ENCODE measurements around the gene TUBA1B. TPM values are rescaled to one million over a fixed set of nuclear protein-coding genes. Genes with fewer than 3 reads are reported as not detected.

Gene TUBA1B
- total RNA-seq, 4 donors from 2014 or later = 240 to 523 (median 441) TPM

DNA sequence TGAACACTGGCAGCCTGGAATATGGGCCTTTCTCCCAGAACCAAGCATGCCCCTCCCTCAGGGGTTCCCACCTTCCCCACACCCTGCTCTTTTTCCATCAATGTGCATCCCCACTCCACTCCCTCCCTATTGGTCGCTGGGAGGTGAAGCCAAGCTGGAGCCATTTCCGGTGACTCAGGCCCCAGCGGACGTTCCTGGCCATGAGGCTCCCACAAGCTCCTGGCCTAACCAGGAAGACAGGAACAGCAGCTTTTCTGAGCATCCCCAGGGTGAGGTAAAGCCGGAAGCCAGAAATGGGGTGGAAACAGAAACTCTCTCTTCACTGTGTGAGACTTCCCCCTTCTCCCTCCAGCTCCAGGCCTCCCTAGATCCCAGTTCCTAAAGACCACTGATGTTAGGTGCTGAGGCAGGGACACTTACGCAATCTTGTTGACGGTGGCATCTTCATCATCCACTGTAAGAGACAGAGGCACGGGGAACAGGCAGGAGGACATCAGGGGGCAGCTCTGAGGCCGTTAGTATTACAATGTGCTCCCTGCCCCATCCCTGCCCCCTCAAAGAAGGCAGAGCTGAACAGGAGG is 25.6 kb downstream of the TUBA1B start:
- H3K27ac ChIP-seq = no peak overlapping the region
- TF ChIP-seq POLR2AphosphoS5 (IDR thresholded peaks at IDR 0.05) = no peak
- no peak for TF ChIP-seq POLR2A (IDR thresholded peaks at IDR 0.05)
- TF ChIP-seq, protein P1, sequence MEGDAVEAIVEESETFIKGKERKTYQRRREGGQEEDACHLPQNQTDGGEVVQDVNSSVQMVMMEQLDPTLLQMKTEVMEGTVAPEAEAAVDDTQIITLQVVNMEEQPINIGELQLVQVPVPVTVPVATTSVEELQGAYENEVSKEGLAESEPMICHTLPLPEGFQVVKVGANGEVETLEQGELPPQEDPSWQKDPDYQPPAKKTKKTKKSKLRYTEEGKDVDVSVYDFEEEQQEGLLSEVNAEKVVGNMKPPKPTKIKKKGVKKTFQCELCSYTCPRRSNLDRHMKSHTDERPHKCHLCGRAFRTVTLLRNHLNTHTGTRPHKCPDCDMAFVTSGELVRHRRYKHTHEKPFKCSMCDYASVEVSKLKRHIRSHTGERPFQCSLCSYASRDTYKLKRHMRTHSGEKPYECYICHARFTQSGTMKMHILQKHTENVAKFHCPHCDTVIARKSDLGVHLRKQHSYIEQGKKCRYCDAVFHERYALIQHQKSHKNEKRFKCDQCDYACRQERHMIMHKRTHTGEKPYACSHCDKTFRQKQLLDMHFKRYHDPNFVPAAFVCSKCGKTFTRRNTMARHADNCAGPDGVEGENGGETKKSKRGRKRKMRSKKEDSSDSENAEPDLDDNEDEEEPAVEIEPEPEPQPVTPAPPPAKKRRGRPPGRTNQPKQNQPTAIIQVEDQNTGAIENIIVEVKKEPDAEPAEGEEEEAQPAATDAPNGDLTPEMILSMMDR (IDR thresholded peaks at IDR 0.05) = no peak
- TF ChIP-seq EP300 (IDR thresholded peaks at IDR 0.05) = no peak
- no peaks in the 10 kb centered on the region for H3K9me3 ChIP-seq
- H3K4me1 ChIP-seq = peaks cover 53% of the 10 kb centered on the region
- DNase-seq (ENCODE audit: low spot score in 2 of 2) = no peak
- no peak overlapping the region for H3K4me3 ChIP-seq
- H3K27me3 ChIP-seq = no peaks in the 10 kb centered on the region
- peaks cover 58% of the 10 kb centered on the region for H3K36me3 ChIP-seq
- 71% methylated on average over 8 of the region's 9 CpGs for WGBS

- DNase-seq (ENCODE audit: low spot score in 2 of 2) = no peak
- no peak overlapping the region for H3K4me3 ChIP-seq
- TF ChIP-seq EP300 (IDR thresholded peaks at IDR 0.05) (no peak), POLR2AphosphoS5 (IDR thresholded peaks at IDR 0.05) (no peak), POLR2A (IDR thresholded peaks at IDR 0.05) (no peak)
- TF ChIP-seq, protein P1 (IDR thresholded peaks at IDR 0.05) = no peak
- peaks cover 66% of the 10 kb centered on the region for H3K36me3 ChIP-seq
- no peaks in the 10 kb centered on the region for H3K9me3 ChIP-seq
- no peaks in the 10 kb centered on the region for H3K27me3 ChIP-seq
- WGBS = no CpG with 5 or more reads among the region's 3 CpGs
- H3K27ac ChIP-seq = no peak overlapping the region
- peaks cover 51% of the 10 kb centered on the region for H3K4me1 ChIP-seq
Observed at GRCh38 chr12:49104822-49105221, 26.4 kb downstream of the TUBA1B start.

DNA sequence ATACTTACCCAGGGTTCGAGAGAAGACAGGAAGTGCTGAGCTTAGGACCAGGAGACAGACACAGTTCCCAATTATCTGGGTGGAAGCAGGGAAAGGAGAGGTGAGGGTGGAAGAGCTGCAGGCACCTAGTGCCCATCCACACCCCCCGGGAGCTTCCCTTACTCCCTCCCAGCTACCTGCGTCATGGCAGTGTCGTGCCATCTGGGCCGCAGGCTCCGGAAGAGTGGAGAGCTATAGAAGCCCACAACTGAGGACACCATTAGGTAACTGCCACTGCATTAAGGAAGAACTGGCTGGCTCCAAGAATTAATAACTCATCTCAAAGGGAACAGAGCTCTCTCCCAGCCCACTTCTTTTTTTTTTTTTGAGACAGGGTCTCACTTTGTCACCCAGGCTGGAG is 30.8 kb downstream of the TUBA1B start:
- Histone ChIP-seq H3K4me3 (no peak overlapping the region), H3K4me1 (peaks cover 11% of the 10 kb centered on the region), H3K9me3 (no peaks in the 10 kb centered on the region), H3K27me3 (no peaks in the 10 kb centered on the region), H3K36me3 (peaks cover 85% of the 10 kb centered on the region), H3K27ac (no peak overlapping the region)
- 94% methylated on average over 6 of the region's 6 CpGs for WGBS
- no peak for TF ChIP-seq EP300 (IDR thresholded peaks at IDR 0.05)
- no peak for TF ChIP-seq POLR2A (IDR thresholded peaks at IDR 0.05)
- TF ChIP-seq, protein P1 (IDR thresholded peaks at IDR 0.05) = no peak
- no peak for TF ChIP-seq POLR2AphosphoS5 (IDR thresholded peaks at IDR 0.05)
- DNase-seq (ENCODE audit: low spot score in 2 of 2) = no peak

DNA sequence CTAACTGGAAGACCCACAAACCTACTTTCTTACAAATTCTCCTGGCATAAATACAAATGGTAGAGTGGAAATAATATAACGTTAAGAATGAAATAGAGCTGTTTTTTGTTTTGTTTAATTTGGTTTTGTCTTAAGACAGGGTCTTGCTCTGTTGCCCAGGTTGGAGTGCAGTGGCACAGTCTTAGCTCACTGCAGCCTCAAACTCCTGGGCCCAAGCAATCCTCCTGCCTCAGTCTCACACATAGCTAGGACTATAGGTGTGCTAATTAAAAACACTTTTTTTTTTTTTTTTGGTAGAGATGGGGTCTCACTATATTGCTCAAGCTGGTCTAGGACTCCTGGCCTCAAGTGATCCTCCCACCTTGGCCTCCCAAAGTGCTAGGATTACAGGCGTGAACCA is 32.5 kb downstream of the TUBA1B start:
- Histone ChIP-seq H3K9me3 (no peaks in the 10 kb centered on the region), H3K4me1 (peaks cover 13% of the 10 kb centered on the region), H3K27me3 (peaks cover 13% of the 10 kb centered on the region), H3K36me3 (peaks cover 69% of the 10 kb centered on the region), H3K4me3 (no peak overlapping the region), H3K27ac (no peak overlapping the region)
- TF ChIP-seq POLR2A (IDR thresholded peaks at IDR 0.05) (no peak), EP300 (IDR thresholded peaks at IDR 0.05) (no peak), POLR2AphosphoS5 (IDR thresholded peaks at IDR 0.05) (no peak)
- TF ChIP-seq, protein P1 (IDR thresholded peaks at IDR 0.05) = no peak
- no peak for DNase-seq (ENCODE audit: low spot score in 2 of 2)
- 88% methylated on average over 2 of the region's 2 CpGs for WGBS

GRCh38 chr12:49098035-49098451 is 33.2 kb downstream of the TUBA1B start:
- H3K27me3 ChIP-seq = peaks cover 20% of the 10 kb centered on the region
- peaks cover 62% of the 10 kb centered on the region for H3K36me3 ChIP-seq
- WGBS = 67% methylated on average over 4 of the region's 4 CpGs
- H3K27ac ChIP-seq = no peak overlapping the region
- H3K4me3 ChIP-seq = no peak overlapping the region
- TF ChIP-seq, protein P1 (IDR thresholded peaks at IDR 0.05) = peak; percentile 51 to 77
- no peak for TF ChIP-seq POLR2AphosphoS5 (IDR thresholded peaks at IDR 0.05)
- H3K9me3 ChIP-seq = no peaks in the 10 kb centered on the region
- no peak for DNase-seq (ENCODE audit: low spot score in 2 of 2)
- peaks cover 20% of the 10 kb centered on the region for H3K4me1 ChIP-seq
